C4-2B (cell line): ENCODE data around the gene SPON1.

Experiments
- ZFX ChIP-seq: fragments of 450-650 bp; IDR thresholded peaks from 2 replicates; pipeline ENCODE4 v1.6.1; 2017
- TF ChIP-seq, protein P1 (sequence below): fragments of 450-650 bp; conservative IDR thresholded peaks from 2 replicates; pipeline ENCODE4 v1.5.1; 2017; ENCODE audit warnings: mild to moderate bottlenecking

DNA sequence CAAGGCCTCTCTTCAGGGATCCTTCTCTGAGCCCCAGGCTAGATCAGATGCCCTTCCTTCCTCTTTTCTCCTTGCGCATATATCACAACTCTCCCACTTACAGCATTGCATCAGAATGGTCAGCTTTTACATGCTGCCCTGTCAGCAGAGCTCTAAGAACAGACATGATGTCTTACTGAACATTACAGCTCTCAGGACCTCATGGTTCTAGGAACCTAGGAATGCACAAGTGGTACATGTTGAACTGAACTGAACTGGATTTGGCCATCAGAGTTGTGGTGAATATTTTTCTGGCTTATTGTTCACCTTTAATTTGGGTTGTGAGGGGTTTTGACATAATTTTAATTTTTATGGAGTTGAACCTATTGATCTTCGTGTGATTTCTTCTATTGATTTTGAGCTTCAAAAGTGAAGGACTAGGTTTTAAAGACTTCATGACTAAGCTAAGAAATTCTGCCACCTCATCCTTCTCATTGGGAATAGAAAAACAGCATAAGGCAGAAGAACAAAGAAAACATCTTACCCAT, 37.7 kb upstream of the SPON1 start:
- TF ChIP-seq, protein P1, sequence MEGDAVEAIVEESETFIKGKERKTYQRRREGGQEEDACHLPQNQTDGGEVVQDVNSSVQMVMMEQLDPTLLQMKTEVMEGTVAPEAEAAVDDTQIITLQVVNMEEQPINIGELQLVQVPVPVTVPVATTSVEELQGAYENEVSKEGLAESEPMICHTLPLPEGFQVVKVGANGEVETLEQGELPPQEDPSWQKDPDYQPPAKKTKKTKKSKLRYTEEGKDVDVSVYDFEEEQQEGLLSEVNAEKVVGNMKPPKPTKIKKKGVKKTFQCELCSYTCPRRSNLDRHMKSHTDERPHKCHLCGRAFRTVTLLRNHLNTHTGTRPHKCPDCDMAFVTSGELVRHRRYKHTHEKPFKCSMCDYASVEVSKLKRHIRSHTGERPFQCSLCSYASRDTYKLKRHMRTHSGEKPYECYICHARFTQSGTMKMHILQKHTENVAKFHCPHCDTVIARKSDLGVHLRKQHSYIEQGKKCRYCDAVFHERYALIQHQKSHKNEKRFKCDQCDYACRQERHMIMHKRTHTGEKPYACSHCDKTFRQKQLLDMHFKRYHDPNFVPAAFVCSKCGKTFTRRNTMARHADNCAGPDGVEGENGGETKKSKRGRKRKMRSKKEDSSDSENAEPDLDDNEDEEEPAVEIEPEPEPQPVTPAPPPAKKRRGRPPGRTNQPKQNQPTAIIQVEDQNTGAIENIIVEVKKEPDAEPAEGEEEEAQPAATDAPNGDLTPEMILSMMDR = no peak
- no peak for TF ChIP-seq ZFX
